Lower leg skin (tissue), 4 donors: ENCODE measurements around the gene PAK5. TPM values are rescaled to one million over a fixed set of nuclear protein-coding genes. Genes with fewer than 3 reads are reported as not detected.

Source experiments
- DNase-seq, 2 donors: peaks; one replicate each; pipeline ENCODE4 v3.0.0-alpha.2; 2019; ENCODE audit warnings: low spot score in 2 of 2
- H3K4me3 ChIP-seq: fragments of 200-600 bp; sonication (generic); 2 replicates; pipeline ENCODE4 v1.5.1; 2017; ENCODE audit warnings: mild to moderate bottlenecking, low read depth; ENCODE audit not compliant: poor library complexity, severe bottlenecking
- POLR2A ChIP-seq, 2 donors: fragments of 450-650 bp; IDR thresholded peaks; one replicate each; pipeline ENCODE4 v1.6.1; 2016 to 2017; ENCODE audit warnings: antibody characterized with exemption in 2 of 2, mild to moderate bottlenecking in 1 of 2, moderate library complexity in 1 of 2
- WGBS, 2 donors: methylation state at CpG; one replicate each; pipeline ENCODE4 v1.1.5; 2018; 5-methylcytosine and 5-hydroxymethylcytosine counted together
- intact Hi-C: fragments of 100-400 bp; cut with DNase I; formaldehyde crosslinking; loops from one replicate; pipeline ENCODE4 v1.15.0; 2023; ENCODE audit warnings: low total_unique reads
- total RNA-seq, 4 donors: library from RNA; depleted of rRNA; stranded (reverse); fragments of >200 nt; gene quantifications; one replicate each; pipeline ENCODE4 v1.1.0, GENCODE V29; 2016
- TF ChIP-seq, protein P1 (sequence below), 3 donors: fragments of 450-650 bp; IDR thresholded peaks; one replicate each; pipeline ENCODE4 v1.5.1; 2016; ENCODE audit warnings: antibody characterized with exemption in 3 of 3, mild to moderate bottlenecking in 3 of 3, moderate library complexity in 2 of 3

The PAK5 gene
- total RNA-seq, 4 donors from 2014 or later, result 0.08 to 0.46 (median 0.18) TPM

- H3K4me3 ChIP-seq, result no peak overlapping the region
- intact Hi-C loops, result no loop called here
- TF ChIP-seq, protein P1, sequence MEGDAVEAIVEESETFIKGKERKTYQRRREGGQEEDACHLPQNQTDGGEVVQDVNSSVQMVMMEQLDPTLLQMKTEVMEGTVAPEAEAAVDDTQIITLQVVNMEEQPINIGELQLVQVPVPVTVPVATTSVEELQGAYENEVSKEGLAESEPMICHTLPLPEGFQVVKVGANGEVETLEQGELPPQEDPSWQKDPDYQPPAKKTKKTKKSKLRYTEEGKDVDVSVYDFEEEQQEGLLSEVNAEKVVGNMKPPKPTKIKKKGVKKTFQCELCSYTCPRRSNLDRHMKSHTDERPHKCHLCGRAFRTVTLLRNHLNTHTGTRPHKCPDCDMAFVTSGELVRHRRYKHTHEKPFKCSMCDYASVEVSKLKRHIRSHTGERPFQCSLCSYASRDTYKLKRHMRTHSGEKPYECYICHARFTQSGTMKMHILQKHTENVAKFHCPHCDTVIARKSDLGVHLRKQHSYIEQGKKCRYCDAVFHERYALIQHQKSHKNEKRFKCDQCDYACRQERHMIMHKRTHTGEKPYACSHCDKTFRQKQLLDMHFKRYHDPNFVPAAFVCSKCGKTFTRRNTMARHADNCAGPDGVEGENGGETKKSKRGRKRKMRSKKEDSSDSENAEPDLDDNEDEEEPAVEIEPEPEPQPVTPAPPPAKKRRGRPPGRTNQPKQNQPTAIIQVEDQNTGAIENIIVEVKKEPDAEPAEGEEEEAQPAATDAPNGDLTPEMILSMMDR (IDR thresholded peaks at IDR 0.05), result no peak
- TF ChIP-seq POLR2A (IDR thresholded peaks at IDR 0.05), result no peak
- 85 to 88% methylated on average over 5 of the region's 5 CpGs for WGBS, 2 donors
- DNase-seq, result no peak
Observed at GRCh38 chr20:9629831-9630230, 209.0 kb downstream of the PAK5 start.

GRCh38 chr20:9628589-9628988 lies 210.3 kb downstream of the PAK5 start:
- intact Hi-C loops, result no loop called here
- TF ChIP-seq, protein P1 (IDR thresholded peaks at IDR 0.05), result no peak
- WGBS, 2 donors, result 83 to 86% methylated on average over 2 of the region's 2 CpGs
- DNase-seq, result no peak
- no peak overlapping the region for H3K4me3 ChIP-seq

GRCh38 chr20:9628141-9628540 lies 210.7 kb downstream of the PAK5 start:
- no peak for DNase-seq
- intact Hi-C loops, result no loop called here
- no peak for TF ChIP-seq POLR2A (IDR thresholded peaks at IDR 0.05)
- TF ChIP-seq, protein P1 (IDR thresholded peaks at IDR 0.05), result no peak
- no peak overlapping the region for H3K4me3 ChIP-seq

GRCh38 chr20:9627219-9627618 lies 211.7 kb downstream of the PAK5 start:
- 63 to 70% methylated on average over 3 of the region's 3 CpGs for WGBS, 2 donors
- no peak for DNase-seq
- no peak overlapping the region for H3K4me3 ChIP-seq
- intact Hi-C loops, result no loop called here
- TF ChIP-seq, protein P1 (IDR thresholded peaks at IDR 0.05), result no peak
- TF ChIP-seq POLR2A (IDR thresholded peaks at IDR 0.05), result no peak

DNA sequence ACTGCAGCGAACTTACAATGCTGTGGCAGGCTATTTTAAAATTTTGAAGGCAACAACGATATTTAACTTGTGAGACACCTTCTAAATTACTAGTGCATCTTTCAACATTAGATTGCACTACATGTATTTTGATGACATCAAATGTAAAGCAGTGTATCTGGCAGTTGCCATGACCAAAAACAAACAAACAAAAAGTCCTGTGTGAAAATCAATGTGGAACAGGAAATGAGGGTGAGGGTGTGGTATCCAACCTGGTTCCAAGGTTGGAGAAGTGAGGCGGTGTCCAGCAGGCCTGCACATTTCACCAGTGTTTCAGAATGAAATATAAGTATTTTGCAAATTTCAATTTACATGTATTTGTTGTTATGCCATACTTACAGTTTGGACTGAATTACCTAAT lies 212.5 kb downstream of the PAK5 start:
- TF ChIP-seq POLR2A (IDR thresholded peaks at IDR 0.05), result no peak
- TF ChIP-seq, protein P1 (IDR thresholded peaks at IDR 0.05), result no peak
- intact Hi-C loops, result no loop called here
- no peak overlapping the region for H3K4me3 ChIP-seq
- WGBS, 2 donors, result 29 to 43% methylated on average over 3 of the region's 3 CpGs
- no peak for DNase-seq

GRCh38 chr20:9617940-9618339 lies 220.9 kb downstream of the PAK5 start:
- WGBS, 2 donors, result 62 to 71% methylated on average over 5 of the region's 5 CpGs
- intact Hi-C loops, result loop anchor here (10.0 kb wide), 1 partner anchor 297 kb away; no protein-coding TSS in a partner anchor
- H3K4me3 ChIP-seq, result no peak overlapping the region
- TF ChIP-seq POLR2A (IDR thresholded peaks at IDR 0.05), result no peak
- TF ChIP-seq, protein P1 (IDR thresholded peaks at IDR 0.05), result no peak
- DNase-seq, result no peak
